SK-N-SH treated with all-trans-retinoic acid at 6 μM for 48 hours (cell line): ENCODE results near the gene MIPOL1.

ENCODE experiments used
- ATAC-seq: fragments of 200-7000 bp; cut with Tn5 transposase; 3 replicates; pipeline ENCODE4 v1.9.1; 2020; ENCODE audit warnings: mild to moderate bottlenecking, moderate library complexity
- ARNTL ChIP-seq: fragments of 450-650 bp; formaldehyde crosslinking; IDR thresholded peaks from 2 replicates; pipeline ENCODE4 v1.5.0; 2020; ENCODE audit warnings: low read depth, mild to moderate bottlenecking, moderate library complexity, borderline replicate concordance
- BACH2 ChIP-seq: fragments of 250-450 bp; sonication (Bioruptor Pico); IDR thresholded peaks from 2 replicates; pipeline ENCODE4 v1.9.0; 2021; ENCODE audit warnings: mild to moderate bottlenecking, borderline replicate concordance
- CSDC2 ChIP-seq: fragments of 250-450 bp; sonication (Bioruptor Pico); IDR thresholded peaks from 2 replicates; pipeline ENCODE4 v1.5.0; 2020; ENCODE audit warnings: mild to moderate bottlenecking, moderate library complexity
- ESRRG ChIP-seq: fragments of 250-450 bp; sonication (Bioruptor Pico); IDR thresholded peaks from 2 replicates; pipeline ENCODE4 v1.6.1; 2021; ENCODE audit warnings: mild to moderate bottlenecking
- GLIS3 ChIP-seq: fragments of 250-450 bp; sonication (Bioruptor Pico); IDR thresholded peaks from 2 replicates; pipeline ENCODE4 v1.5.0; 2020; ENCODE audit warnings: mild to moderate bottlenecking, moderate library complexity
- OSR1 ChIP-seq: fragments of 250-450 bp; sonication (Bioruptor Pico); IDR thresholded peaks from 2 replicates; pipeline ENCODE4 v1.8.0; 2022; ENCODE audit warnings: moderate library complexity, mild to moderate bottlenecking, inconsistent platforms
- PATZ1 ChIP-seq: fragments of 250-450 bp; sonication (Bioruptor Pico); IDR thresholded peaks from 2 replicates; pipeline ENCODE4 v1.8.0; 2020; ENCODE audit warnings: mild to moderate bottlenecking, moderate library complexity, borderline replicate concordance
- POU6F1 ChIP-seq: fragments of 250-450 bp; sonication (Bioruptor Pico); IDR thresholded peaks from 2 replicates; pipeline ENCODE4 v1.8.0; 2021; ENCODE audit warnings: low read depth, mild to moderate bottlenecking, moderate library complexity, borderline replicate concordance
- PPARA ChIP-seq: fragments of 250-450 bp; sonication (Bioruptor Pico); IDR thresholded peaks from 2 replicates; pipeline ENCODE4 v1.5.0; 2020; ENCODE audit warnings: mild to moderate bottlenecking, borderline replicate concordance
- RARB ChIP-seq: fragments of 250-450 bp; sonication (Bioruptor Pico); IDR thresholded peaks from 2 replicates; pipeline ENCODE4 v1.8.0; 2021; ENCODE audit warnings: mild to moderate bottlenecking, moderate library complexity
- SNAI2 ChIP-seq: fragments of 250-450 bp; sonication (Bioruptor Pico); IDR thresholded peaks from 2 replicates; pipeline ENCODE4 v1.5.0; 2020; ENCODE audit warnings: mild to moderate bottlenecking, moderate library complexity
- TCF4 ChIP-seq: fragments of 250-450 bp; sonication (Bioruptor Pico); IDR thresholded peaks from 2 replicates; pipeline ENCODE4 v1.8.0; 2021; ENCODE audit warnings: mild to moderate bottlenecking, moderate library complexity, borderline replicate concordance
- TOX ChIP-seq: fragments of 250-450 bp; sonication (Bioruptor Pico); IDR thresholded peaks from 2 replicates; pipeline ENCODE4 v1.8.0; 2021; ENCODE audit warnings: mild to moderate bottlenecking, moderate library complexity, borderline replicate concordance
- TSHZ2 ChIP-seq: fragments of 250-450 bp; sonication (Bioruptor Pico); IDR thresholded peaks from 2 replicates; pipeline ENCODE4 v1.5.0; 2020; ENCODE audit warnings: mild to moderate bottlenecking, moderate library complexity
- ZC3H10 ChIP-seq: fragments of 250-450 bp; sonication (Bioruptor Pico); IDR thresholded peaks from 2 replicates; pipeline ENCODE4 v1.5.1; 2021; ENCODE audit warnings: mild to moderate bottlenecking, moderate library complexity
- ZFP3 ChIP-seq: fragments of 250-450 bp; sonication (Bioruptor Pico); IDR thresholded peaks from 2 replicates; pipeline ENCODE4 v1.5.0; 2020; ENCODE audit warnings: mild to moderate bottlenecking, moderate library complexity
- ZFP30 ChIP-seq: fragments of 450-650 bp; formaldehyde crosslinking; IDR thresholded peaks from 2 replicates; pipeline ENCODE4 v1.5.0; 2022; ENCODE audit warnings: mild to moderate bottlenecking, moderate library complexity
- ZNF565 ChIP-seq: fragments of 450-650 bp; formaldehyde crosslinking; conservative IDR thresholded peaks from 2 replicates; pipeline ENCODE4 v1.5.0; 2020; ENCODE audit warnings: low read depth, mild to moderate bottlenecking, moderate library complexity
- ZNF70 ChIP-seq: fragments of 450-650 bp; formaldehyde crosslinking; IDR thresholded peaks from 2 replicates; pipeline ENCODE4 v1.5.0; 2020; ENCODE audit warnings: mild to moderate bottlenecking, moderate library complexity
- ZNF8 ChIP-seq: fragments of 450-650 bp; formaldehyde crosslinking; IDR thresholded peaks from 2 replicates; pipeline ENCODE4 v1.5.0; 2020; ENCODE audit warnings: mild to moderate bottlenecking, moderate library complexity
- TF ChIP-seq, protein P1 (sequence below): fragments of 250-450 bp; sonication (Bioruptor Pico); IDR thresholded peaks from 2 replicates; pipeline ENCODE4 v1.5.1; 2021; ENCODE audit warnings: mild to moderate bottlenecking, moderate library complexity

The MIPOL1 gene

DNA sequence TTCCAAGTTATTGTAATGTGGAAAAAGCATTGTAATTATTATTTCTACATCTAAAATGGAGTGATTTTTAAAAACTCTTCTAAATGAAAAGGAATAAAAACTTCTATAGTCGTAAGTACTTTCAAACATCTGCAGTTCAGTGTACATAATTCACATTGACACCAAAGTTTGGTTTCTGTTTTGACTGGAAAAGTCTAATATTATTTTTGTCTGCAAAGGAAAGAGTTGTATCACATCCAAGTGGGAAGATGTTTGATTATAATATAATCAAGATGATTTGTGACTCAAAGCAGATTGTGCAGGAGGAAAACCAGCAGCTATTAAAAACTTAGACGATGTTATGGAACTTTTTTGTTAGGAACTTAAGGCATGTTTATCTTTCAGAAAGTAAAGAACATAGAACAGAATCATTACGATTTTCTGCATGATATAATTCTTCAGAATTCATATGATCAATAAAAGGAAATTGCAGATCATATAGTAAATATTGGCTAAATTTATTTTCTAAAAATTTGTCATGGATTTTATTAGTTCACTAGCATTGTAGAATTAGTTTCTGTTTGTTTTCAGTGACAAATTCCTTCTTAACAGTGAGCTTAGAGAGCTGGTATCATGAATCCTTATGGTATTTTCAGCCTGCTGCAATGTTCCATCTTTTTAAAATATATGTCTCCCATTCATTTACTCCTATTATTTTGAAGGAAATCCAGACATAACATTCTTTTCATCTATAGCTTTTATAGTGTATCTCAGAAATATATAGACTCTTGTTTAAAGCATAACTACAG, 145.8 kb downstream of the MIPOL1 start:
- no peak for ATAC-seq
- TF ChIP-seq POU6F1 (CRISPR knock-in tag) (no peak), ZNF565 (no peak), GLIS3 (no peak), ARNTL (CRISPR knock-in tag) (no peak), ZC3H10 (CRISPR knock-in tag) (no peak), OSR1 (CRISPR knock-in tag) (no peak), BACH2 (CRISPR knock-in tag) (no peak), ZFP3 (CRISPR knock-in tag) (no peak), PATZ1 (CRISPR knock-in tag) (no peak), ZNF70 (CRISPR knock-in tag) (no peak), CSDC2 (CRISPR knock-in tag) (no peak), ZFP30 (CRISPR knock-in tag) (no peak), SNAI2 (CRISPR knock-in tag) (no peak)
- TF ChIP-seq, protein P1, sequence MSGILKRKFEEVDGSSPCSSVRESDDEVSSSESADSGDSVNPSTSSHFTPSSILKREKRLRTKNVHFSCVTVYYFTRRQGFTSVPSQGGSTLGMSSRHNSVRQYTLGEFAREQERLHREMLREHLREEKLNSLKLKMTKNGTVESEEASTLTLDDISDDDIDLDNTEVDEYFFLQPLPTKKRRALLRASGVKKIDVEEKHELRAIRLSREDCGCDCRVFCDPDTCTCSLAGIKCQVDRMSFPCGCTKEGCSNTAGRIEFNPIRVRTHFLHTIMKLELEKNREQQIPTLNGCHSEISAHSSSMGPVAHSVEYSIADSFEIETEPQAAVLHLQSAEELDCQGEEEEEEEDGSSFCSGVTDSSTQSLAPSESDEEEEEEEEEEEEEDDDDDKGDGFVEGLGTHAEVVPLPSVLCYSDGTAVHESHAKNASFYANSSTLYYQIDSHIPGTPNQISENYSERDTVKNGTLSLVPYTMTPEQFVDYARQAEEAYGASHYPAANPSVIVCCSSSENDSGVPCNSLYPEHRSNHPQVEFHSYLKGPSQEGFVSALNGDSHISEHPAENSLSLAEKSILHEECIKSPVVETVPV (CRISPR knock-in tag), result no peak

DNA sequence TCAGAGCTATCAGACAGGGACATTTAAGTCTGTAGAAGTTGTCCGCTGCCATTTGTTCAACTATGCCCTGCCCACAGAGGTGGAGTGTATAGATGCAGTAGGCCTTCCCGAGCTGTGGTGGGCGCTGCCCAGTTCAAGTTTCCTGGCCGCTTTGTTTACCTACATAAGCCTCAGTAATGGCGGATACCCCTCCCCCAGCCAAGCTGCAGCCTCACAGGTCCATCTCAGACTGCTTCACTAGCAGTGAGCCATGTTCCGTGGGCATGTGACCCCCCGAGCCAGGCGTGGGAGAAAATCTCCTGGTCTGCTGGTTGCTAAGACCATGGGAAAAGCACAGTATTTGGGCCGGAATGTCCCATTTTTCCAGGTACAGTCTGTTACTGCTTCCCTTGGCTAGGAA, 165.9 kb downstream of the MIPOL1 start:
- no peak for ATAC-seq
- TF ChIP-seq ARNTL (CRISPR knock-in tag) (no peak), ZNF70 (CRISPR knock-in tag) (no peak), ESRRG (CRISPR knock-in tag) (no peak), TOX (CRISPR knock-in tag) (no peak), POU6F1 (CRISPR knock-in tag) (no peak), PPARA (CRISPR knock-in tag) (no peak), PATZ1 (CRISPR knock-in tag) (no peak), SNAI2 (CRISPR knock-in tag) (no peak), ZFP30 (CRISPR knock-in tag) (no peak), OSR1 (CRISPR knock-in tag) (no peak), RARB (CRISPR knock-in tag) (no peak), ZC3H10 (CRISPR knock-in tag) (no peak), ZNF8 (CRISPR knock-in tag) (no peak), GLIS3 (no peak), TCF4 (CRISPR knock-in tag) (no peak), CSDC2 (CRISPR knock-in tag) (no peak), TSHZ2 (CRISPR knock-in tag) (no peak), ZFP3 (CRISPR knock-in tag) (no peak)
- TF ChIP-seq, protein P1 (CRISPR knock-in tag), result no peak
